Endothelial cell of umbilical vein (primary cell): ENCODE data around the gene BAD.

Experiments used
- EZH2 ChIP-seq: IDR thresholded peaks from 2 replicates; pipeline ENCODE4 v1.6.1; 2012; ENCODE audit warnings: borderline replicate concordance, low read depth, mild to moderate bottlenecking, moderate library complexity, low read length, inconsistent platforms; ENCODE audit not compliant: severe bottlenecking
- JUN ChIP-seq: IDR thresholded peaks from 2 replicates; pipeline ENCODE4 v1.6.1; 2011; ENCODE audit warnings: borderline replicate concordance, low read depth; ENCODE audit not compliant: insufficient read length, insufficient read depth
- MYC ChIP-seq: IDR thresholded peaks from one replicate; pipeline ENCODE4 v1.6.1; 2011; ENCODE audit warnings: mild to moderate bottlenecking, low read depth, low read length
- POLR2A ChIP-seq: IDR thresholded peaks from 2 replicates; pipeline ENCODE4 v1.6.1; 2012; ENCODE audit warnings: low read depth, mild to moderate bottlenecking, control low read depth, low read length
- POLR2AphosphoS5 ChIP-seq: IDR thresholded peaks from 2 replicates; pipeline ENCODE4 v1.6.1; 2012; ENCODE audit warnings: low read depth, mild to moderate bottlenecking, control low read depth, low read length, moderate library complexity; ENCODE audit not compliant: insufficient read depth
- TF ChIP-seq, protein P1 (sequence below), 2 donors: IDR thresholded peaks; 1 replicate in 1 of 2; 2 replicates in 1 of 2; pipeline ENCODE4 v1.5.1; 2011; ENCODE audit warnings: low read length in 2 of 2, mild to moderate bottlenecking in 2 of 2, moderate library complexity in 2 of 2, control low read depth in 1 of 2, inconsistent platforms in 1 of 2, low read depth in 1 of 2; ENCODE audit not compliant: insufficient read depth in 1 of 2; ENCODE audit errors: extremely low read depth in 1 of 2

DNA sequence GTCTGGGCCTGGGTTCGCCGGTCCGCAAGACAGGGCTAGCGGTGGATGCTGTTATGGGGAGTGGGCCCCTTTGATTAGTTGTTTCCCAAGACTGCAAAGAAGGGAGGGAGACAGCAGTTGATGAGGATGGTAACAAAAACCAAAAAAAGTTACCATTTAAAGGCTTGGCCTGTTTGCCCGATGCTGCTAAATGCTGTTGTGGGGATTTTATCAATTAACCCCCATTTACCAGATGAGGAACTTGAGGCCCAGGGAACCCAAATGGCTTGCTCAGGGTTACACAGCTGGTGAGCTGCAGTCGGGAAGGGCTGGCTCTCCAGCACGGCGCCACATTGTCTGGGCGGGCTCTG is 61.8 kb downstream of the BAD start:
- TF ChIP-seq, protein P1, sequence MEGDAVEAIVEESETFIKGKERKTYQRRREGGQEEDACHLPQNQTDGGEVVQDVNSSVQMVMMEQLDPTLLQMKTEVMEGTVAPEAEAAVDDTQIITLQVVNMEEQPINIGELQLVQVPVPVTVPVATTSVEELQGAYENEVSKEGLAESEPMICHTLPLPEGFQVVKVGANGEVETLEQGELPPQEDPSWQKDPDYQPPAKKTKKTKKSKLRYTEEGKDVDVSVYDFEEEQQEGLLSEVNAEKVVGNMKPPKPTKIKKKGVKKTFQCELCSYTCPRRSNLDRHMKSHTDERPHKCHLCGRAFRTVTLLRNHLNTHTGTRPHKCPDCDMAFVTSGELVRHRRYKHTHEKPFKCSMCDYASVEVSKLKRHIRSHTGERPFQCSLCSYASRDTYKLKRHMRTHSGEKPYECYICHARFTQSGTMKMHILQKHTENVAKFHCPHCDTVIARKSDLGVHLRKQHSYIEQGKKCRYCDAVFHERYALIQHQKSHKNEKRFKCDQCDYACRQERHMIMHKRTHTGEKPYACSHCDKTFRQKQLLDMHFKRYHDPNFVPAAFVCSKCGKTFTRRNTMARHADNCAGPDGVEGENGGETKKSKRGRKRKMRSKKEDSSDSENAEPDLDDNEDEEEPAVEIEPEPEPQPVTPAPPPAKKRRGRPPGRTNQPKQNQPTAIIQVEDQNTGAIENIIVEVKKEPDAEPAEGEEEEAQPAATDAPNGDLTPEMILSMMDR (IDR thresholded peaks at IDR 0.05; ENCODE audit: extremely low read depth in 1 of 2, insufficient read depth in 1 of 2, low read depth in 1 of 2, low read length in 2 of 2) = no peak
- no peak for TF ChIP-seq POLR2AphosphoS5
- TF ChIP-seq EZH2 = no peak
- no peak for TF ChIP-seq POLR2A
- TF ChIP-seq MYC = no peak
- TF ChIP-seq JUN = no peak
